Prostate gland (tissue), 2 donors: ENCODE results near the gene EVI5.

ENCODE experiments used
- POLR2A ChIP-seq: fragments of 450-650 bp; IDR thresholded peaks from one replicate; pipeline ENCODE4 v1.6.1; 2016; ENCODE audit warnings: antibody characterized with exemption, mild to moderate bottlenecking
- TF ChIP-seq, protein P1 (sequence below), 4 experiments: fragments of 200-600 bp in 2 of 4; fragments of 450-650 bp in 2 of 4; sonication (generic) in 2 of 4; IDR thresholded peaks; 1 replicate in 3 of 4; 2 replicates in 1 of 4; pipeline ENCODE4 v1.5.1; 2016 to 2019; ENCODE audit warnings: antibody characterized with exemption in 4 of 4, mild to moderate bottlenecking in 2 of 4, moderate library complexity in 2 of 4

DNA sequence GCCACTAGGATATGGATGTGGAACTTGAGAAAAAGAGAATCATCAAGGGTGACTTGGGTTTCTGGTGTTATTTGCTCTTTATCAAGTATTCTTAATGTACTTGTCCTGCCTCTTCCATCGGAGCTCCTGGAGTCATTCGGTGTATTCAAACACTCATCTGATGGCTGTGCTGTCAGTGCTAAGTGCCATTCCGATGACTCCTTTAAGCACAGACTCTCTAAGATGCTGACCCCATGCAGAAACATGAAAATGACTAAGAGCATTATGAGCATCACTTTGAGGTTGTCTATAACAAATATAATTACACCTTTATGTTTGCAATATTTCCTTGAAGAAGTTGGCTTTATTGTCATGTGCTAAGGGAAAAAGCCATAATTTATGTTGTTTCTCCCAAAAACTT lies 35.6 kb upstream of the EVI5 start:
- TF ChIP-seq, protein P1, sequence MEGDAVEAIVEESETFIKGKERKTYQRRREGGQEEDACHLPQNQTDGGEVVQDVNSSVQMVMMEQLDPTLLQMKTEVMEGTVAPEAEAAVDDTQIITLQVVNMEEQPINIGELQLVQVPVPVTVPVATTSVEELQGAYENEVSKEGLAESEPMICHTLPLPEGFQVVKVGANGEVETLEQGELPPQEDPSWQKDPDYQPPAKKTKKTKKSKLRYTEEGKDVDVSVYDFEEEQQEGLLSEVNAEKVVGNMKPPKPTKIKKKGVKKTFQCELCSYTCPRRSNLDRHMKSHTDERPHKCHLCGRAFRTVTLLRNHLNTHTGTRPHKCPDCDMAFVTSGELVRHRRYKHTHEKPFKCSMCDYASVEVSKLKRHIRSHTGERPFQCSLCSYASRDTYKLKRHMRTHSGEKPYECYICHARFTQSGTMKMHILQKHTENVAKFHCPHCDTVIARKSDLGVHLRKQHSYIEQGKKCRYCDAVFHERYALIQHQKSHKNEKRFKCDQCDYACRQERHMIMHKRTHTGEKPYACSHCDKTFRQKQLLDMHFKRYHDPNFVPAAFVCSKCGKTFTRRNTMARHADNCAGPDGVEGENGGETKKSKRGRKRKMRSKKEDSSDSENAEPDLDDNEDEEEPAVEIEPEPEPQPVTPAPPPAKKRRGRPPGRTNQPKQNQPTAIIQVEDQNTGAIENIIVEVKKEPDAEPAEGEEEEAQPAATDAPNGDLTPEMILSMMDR (IDR thresholded peaks at IDR 0.05) = no peak
- no peak for TF ChIP-seq POLR2A
